ENCODE data around the gene RHPN2. TPM values are rescaled to one million over a fixed set of nuclear protein-coding genes. Genes with fewer than 3 reads are reported as not detected.
"Not testable (repeated sequence)": the region's sequence is repeated elsewhere in the genome, so short reads cannot be mapped to it uniquely, and the experiment has no call there.

RHPN2 gene
- total and polyA plus RNA-seq, 2 of the 8 experiments (the other 6 are each of a cell fraction or from before 2014, with no cell fraction given): 22.8 to 31.1 TPM

GRCh38 chr19:33036370-33037167 lies 28.1 kb downstream of the RHPN2 start:
- not testable (repeated sequence) for H2BK120ac ChIP-seq (replicated peaks; ENCODE audit: low read depth, low read length); H4K8ac ChIP-seq (ENCODE audit: extremely low read depth, insufficient read depth, low read length); H3K4me3 ChIP-seq (ENCODE audit: extremely low read depth in 1 of 4, insufficient read depth in 2 of 4, low read depth in 3 of 4, low read length in 4 of 4); H2BK12ac ChIP-seq (ENCODE audit: low read depth, low read length); H3K23ac ChIP-seq (ENCODE audit: insufficient read length); H2BK5ac ChIP-seq (ENCODE audit: low read depth, low read length); H3K79me1 ChIP-seq (ENCODE audit: low read depth, low read length); H3K56ac ChIP-seq (replicated peaks; ENCODE audit: insufficient read length, low read depth, low read length); H2BK20ac ChIP-seq (ENCODE audit: low read length); H3K14ac ChIP-seq (ENCODE audit: insufficient read length); H3K23me2 ChIP-seq (ENCODE audit: low read depth, low read length); H3K4ac ChIP-seq (replicated peaks; ENCODE audit: insufficient read length, low read depth, low read length); H4K20me1 ChIP-seq (replicated peaks in 1 of 2; ENCODE audit: control insufficient read depth in 1 of 2, insufficient read depth in 2 of 2, low read length in 2 of 2); H3K4me2 ChIP-seq (ENCODE audit: insufficient read depth in 1 of 2, low read depth in 2 of 2, low read length in 2 of 2); H3K4me1 ChIP-seq (replicated peaks in 1 of 4; ENCODE audit: control insufficient read depth in 3 of 4, insufficient read depth in 4 of 4, low read length in 3 of 4); H3K18ac ChIP-seq (ENCODE audit: extremely low read depth, low read length); H2AFZ ChIP-seq (ENCODE audit: low read length); H3K9ac ChIP-seq (replicated peaks in 1 of 4; ENCODE audit: extremely low read depth in 1 of 4, low read depth in 3 of 4, low read length in 3 of 4); H3K27me3 ChIP-seq (replicated peaks in 1 of 4; ENCODE audit: control insufficient read depth in 3 of 4, extremely low read depth in 1 of 4, insufficient read depth in 3 of 4, low read length in 3 of 4); H2AK5ac ChIP-seq (ENCODE audit: low read depth, low read length); FAIRE-seq; H3K36me3 ChIP-seq (ENCODE audit: control insufficient read depth in 2 of 4, insufficient read depth in 4 of 4, low read length in 3 of 4); H3K9me3 ChIP-seq (ENCODE audit: insufficient read depth in 2 of 2, low read depth in 1 of 2, low read length in 1 of 2); H3K27ac ChIP-seq (ENCODE audit: low read depth, low read length); H4K91ac ChIP-seq (replicated peaks; ENCODE audit: insufficient read length, low read length); DNase-seq (ENCODE audit: low read depth in 1 of 2, low spot score in 2 of 2); H2BK15ac ChIP-seq (ENCODE audit: low read length); H4K5ac ChIP-seq (ENCODE audit: insufficient read length, low read depth, low read length)
- 93% methylated on average over 16 of the region's 45 CpGs; no CpG with 5 or more reads in 1 of the 2 experiments for WGBS, 2 experiments (ENCODE audit: extremely low coverage in 1 of 2, insufficient coverage in 1 of 2, insufficient read length in 1 of 2, insufficient replicate concordance in 2 of 2, low coverage in 1 of 2, low lambda C conversion rate in 2 of 2, missing lambda C conversion rate in 1 of 2)
- CTCF ChIA-PET (ENCODE audit: partially characterized antibody): interaction anchor here (0.9 to 1.2 kb wide), 2 partner anchors 15 to 19 kb away, joined by 3 to 4 read pairs; no protein-coding TSS in a partner anchor
- peaks cover 0 to 46% of the 10 kb centered on the region in 2 experiments; a peak in 3 of 4 replicates for H3K79me2 ChIP-seq (ENCODE audit: control insufficient read depth in 1 of 2, insufficient read depth in 2 of 2, low read length in 2 of 2)
- POLR2A ChIA-PET (ENCODE audit: partially characterized antibody): interaction anchor here (1.7 to 2.0 kb wide), 2 partner anchors 11 to 14 kb away, joined by 4 read pairs; no protein-coding TSS in a partner anchor
